ENCODE results near the gene BDP1.
"Not testable (repeated sequence)": the region's sequence is repeated elsewhere in the genome, so short reads cannot be mapped to it uniquely, and the experiment has no call there.

The BDP1 gene

DNA sequence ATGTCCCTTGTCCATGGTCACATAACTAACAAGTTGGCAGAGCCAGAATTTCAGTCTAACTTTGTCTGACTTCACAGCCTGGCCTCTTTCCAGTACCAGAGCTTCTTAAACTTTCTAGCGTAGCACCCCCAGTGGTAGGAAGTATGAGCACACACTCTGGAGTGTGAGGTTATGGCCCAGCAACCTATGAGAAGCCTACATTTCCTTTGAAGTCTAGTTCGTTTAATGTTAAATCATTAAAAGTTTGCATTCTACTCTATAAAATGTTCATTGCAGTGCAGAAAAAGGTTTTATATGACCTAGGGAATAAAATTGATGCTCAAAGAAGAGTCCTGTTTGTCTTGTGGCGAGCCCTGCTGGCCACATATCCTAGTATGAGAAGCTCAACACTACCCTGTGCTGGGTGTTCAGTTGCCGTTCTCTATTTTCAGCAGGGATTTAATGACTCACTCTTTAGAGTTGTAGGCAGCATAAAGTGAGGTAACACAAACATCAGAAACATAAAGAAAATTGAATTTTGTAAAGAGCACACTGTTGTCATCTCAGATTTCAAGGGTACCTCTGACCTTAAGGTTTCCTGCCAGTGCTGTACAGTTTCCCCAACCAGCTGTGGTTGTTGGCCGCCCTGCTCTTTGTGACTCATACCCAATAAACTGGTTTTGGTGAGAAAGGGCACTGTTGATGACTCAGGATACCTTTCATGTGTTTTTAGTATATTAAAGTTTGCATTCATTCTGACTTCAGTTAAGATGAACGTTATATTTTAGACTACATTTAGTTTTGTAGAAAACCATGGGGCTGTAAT is 146.0 kb downstream of the BDP1 start:
- peak; percentile 93 for DNase-seq (ENCODE audit: low read depth)

GRCh38 chr5:71609916-71610315 is 154.5 kb downstream of the BDP1 start:
- H3K4me3 ChIP-seq (ENCODE audit: low read depth, low read length); DNase-seq (ENCODE audit: low read depth): not testable (repeated sequence)

More for the DNA sequence above, 146.0 kb downstream of the BDP1 start:
- peak; percentile 59 for TF ChIP-seq MAX (IDR thresholded peaks at IDR 0.05; ENCODE audit: low read depth, low read length)
- TF ChIP-seq MYC (IDR thresholded peaks at IDR 0.05; ENCODE audit: low read depth, low read length): peak; percentile 46; the same call in 1 of the 2 replicates
- TF ChIP-seq, protein P1, sequence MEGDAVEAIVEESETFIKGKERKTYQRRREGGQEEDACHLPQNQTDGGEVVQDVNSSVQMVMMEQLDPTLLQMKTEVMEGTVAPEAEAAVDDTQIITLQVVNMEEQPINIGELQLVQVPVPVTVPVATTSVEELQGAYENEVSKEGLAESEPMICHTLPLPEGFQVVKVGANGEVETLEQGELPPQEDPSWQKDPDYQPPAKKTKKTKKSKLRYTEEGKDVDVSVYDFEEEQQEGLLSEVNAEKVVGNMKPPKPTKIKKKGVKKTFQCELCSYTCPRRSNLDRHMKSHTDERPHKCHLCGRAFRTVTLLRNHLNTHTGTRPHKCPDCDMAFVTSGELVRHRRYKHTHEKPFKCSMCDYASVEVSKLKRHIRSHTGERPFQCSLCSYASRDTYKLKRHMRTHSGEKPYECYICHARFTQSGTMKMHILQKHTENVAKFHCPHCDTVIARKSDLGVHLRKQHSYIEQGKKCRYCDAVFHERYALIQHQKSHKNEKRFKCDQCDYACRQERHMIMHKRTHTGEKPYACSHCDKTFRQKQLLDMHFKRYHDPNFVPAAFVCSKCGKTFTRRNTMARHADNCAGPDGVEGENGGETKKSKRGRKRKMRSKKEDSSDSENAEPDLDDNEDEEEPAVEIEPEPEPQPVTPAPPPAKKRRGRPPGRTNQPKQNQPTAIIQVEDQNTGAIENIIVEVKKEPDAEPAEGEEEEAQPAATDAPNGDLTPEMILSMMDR (IDR thresholded peaks at IDR 0.05; ENCODE audit: low read depth, low read length): peak; percentile 74
- TF ChIP-seq POLR2A (IDR thresholded peaks at IDR 0.05; ENCODE audit: extremely low read depth, insufficient read length): no peak
- no peak overlapping the region for H3K4me3 ChIP-seq (ENCODE audit: low read depth, low read length)

DNA sequence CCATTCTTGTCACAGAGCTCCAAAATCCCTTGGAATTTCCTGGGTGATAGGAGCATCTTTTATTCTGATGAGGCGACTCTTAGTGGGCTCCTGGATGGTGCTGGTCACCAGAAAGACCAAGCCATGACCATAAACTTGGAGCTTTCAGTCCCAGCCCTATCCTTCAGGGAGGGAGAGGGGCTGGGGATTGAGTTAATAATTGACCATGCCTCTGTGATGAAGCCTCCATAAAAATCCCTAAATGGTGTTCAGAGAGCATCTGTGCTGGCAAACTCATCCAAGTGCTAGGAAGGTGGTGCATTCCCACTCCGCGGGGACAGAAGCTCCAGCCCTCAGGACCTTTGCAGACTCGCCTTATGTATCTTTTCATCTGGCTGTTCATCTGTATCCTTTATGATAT is 160.4 kb downstream of the BDP1 start:
- no peak overlapping the region for H3K4me3 ChIP-seq (ENCODE audit: low read depth, low read length)
- TF ChIP-seq, protein P1 (IDR thresholded peaks at IDR 0.05; ENCODE audit: low read depth, low read length): no peak
- TF ChIP-seq MYC (IDR thresholded peaks at IDR 0.05; ENCODE audit: low read depth, low read length): no peak
- TF ChIP-seq MAX (IDR thresholded peaks at IDR 0.05; ENCODE audit: low read depth, low read length): no peak
- TF ChIP-seq POLR2A (IDR thresholded peaks at IDR 0.05; ENCODE audit: extremely low read depth, insufficient read length): no peak

More for the DNA sequence above, 160.4 kb downstream of the BDP1 start:
- no peak for DNase-seq (ENCODE audit: low read depth)

All from NB4 (cell line).